H1 (cell line): ENCODE data around the gene RHD. TPM values are rescaled to one million over a fixed set of nuclear protein-coding genes. Genes with fewer than 3 reads are reported as not detected.
"Not testable (repeated sequence)": the region's sequence is repeated elsewhere in the genome, so short reads cannot be mapped to it uniquely, and the experiment has no call there.

Experiments used
- CTCF ChIA-PET: fragments of 300-600 bp; sonication (Branson Sonifier 250); formaldehyde crosslinking; loops from one replicate; lab custom pipeline; 2021; ENCODE audit not compliant: partially characterized antibody; lab: Charles Lee
- POLR2A ChIA-PET: fragments of 300-600 bp; sonication (Branson Sonifier 250); formaldehyde crosslinking; loops from one replicate; lab custom pipeline; 2021; ENCODE audit warnings: inconsistent platforms; ENCODE audit not compliant: partially characterized antibody; lab: Charles Lee
- DNase-seq, 2 experiments: peaks; one replicate each; pipeline versions ENCODE4 v3.0.0 to v3.0.0-alpha.2; 2010 to 2022; ENCODE audit warnings: low spot score in 2 of 2, low read depth in 1 of 2, mixed read lengths in 1 of 2
- FAIRE-seq: peaks from 2 replicates; lab custom pipeline; 2011; peaks lifted over from hg19 to GRCh38; lab: Jason Lieb, UNC
- H2AFZ ChIP-seq: 2 replicates; pipeline ENCODE4 v1.8.1; 2012; ENCODE audit warnings: low read length, inconsistent platforms
- H2AK5ac ChIP-seq: 2 replicates; pipeline ENCODE4 v1.6.1; 2013; ENCODE audit warnings: low read depth, low read length
- H2BK120ac ChIP-seq: replicated peaks from 2 replicates; pipeline ENCODE3; 2013; ENCODE audit warnings: low read depth, low read length, inconsistent platforms
- H2BK12ac ChIP-seq: 2 replicates; pipeline ENCODE4 v1.6.1; 2013; ENCODE audit warnings: low read depth, low read length
- H2BK15ac ChIP-seq: 2 replicates; pipeline ENCODE4 v1.6.1; 2013; ENCODE audit warnings: low read length
- H2BK20ac ChIP-seq: 2 replicates; pipeline ENCODE4 v1.6.1; 2013; ENCODE audit warnings: low read length
- H2BK5ac ChIP-seq: 2 replicates; pipeline ENCODE4 v1.6.1; 2013; ENCODE audit warnings: low read depth, low read length
- H3K14ac ChIP-seq: 2 replicates; pipeline ENCODE4 v1.6.1; 2013; ENCODE audit warnings: inconsistent platforms; ENCODE audit not compliant: insufficient read length
- H3K18ac ChIP-seq: 2 replicates; pipeline ENCODE4 v1.6.1; 2013; ENCODE audit warnings: low read length; ENCODE audit errors: extremely low read depth
- H3K23ac ChIP-seq: 2 replicates; pipeline ENCODE4 v1.6.1; 2013; ENCODE audit warnings: inconsistent platforms; ENCODE audit not compliant: insufficient read length
- H3K23me2 ChIP-seq: 2 replicates; pipeline ENCODE4 v1.6.1; 2013; ENCODE audit warnings: low read depth, low read length
- H3K27ac ChIP-seq: 2 replicates; pipeline ENCODE4 v1.6.1; 2011; ENCODE audit warnings: low read depth, low read length, inconsistent platforms
- H3K27me3 ChIP-seq, 4 experiments: replicated peaks in 1 of 4; 1 replicate in 1 of 4; 2 replicates in 3 of 4; pipeline versions ENCODE4 v1.6.1 to v1.8.1; 2011 to 2013; ENCODE audit warnings: low read length in 3 of 4, mild to moderate bottlenecking in 3 of 4, inconsistent platforms in 2 of 4, mixed read lengths in 2 of 4, moderate library complexity in 1 of 4; ENCODE audit not compliant: control insufficient read depth in 3 of 4, insufficient read depth in 3 of 4; ENCODE audit errors: extremely low read depth in 1 of 4
- H3K36me3 ChIP-seq, 4 experiments: 2 replicates each; pipeline versions ENCODE4 v1.6.1 to v1.8.1; 2011 to 2013; ENCODE audit warnings: mild to moderate bottlenecking in 4 of 4, low read length in 3 of 4, moderate library complexity in 2 of 4, control low read depth in 1 of 4, inconsistent platforms in 1 of 4; ENCODE audit not compliant: insufficient read depth in 4 of 4, control insufficient read depth in 2 of 4
- H3K4ac ChIP-seq: replicated peaks from 2 replicates; pipeline ENCODE3; 2013; ENCODE audit warnings: low read length, low read depth, mixed read lengths, inconsistent platforms; ENCODE audit not compliant: insufficient read length
- H3K4me1 ChIP-seq, 4 experiments: replicated peaks in 1 of 4; 1 replicate in 1 of 4; 2 replicates in 3 of 4; pipeline versions ENCODE4 v1.6.1 to v1.8.1; 2011 to 2013; ENCODE audit warnings: low read length in 3 of 4, inconsistent platforms in 2 of 4, mixed read lengths in 1 of 4; ENCODE audit not compliant: insufficient read depth in 4 of 4, control insufficient read depth in 3 of 4
- H3K4me2 ChIP-seq, 2 experiments: 2 replicates each; pipeline versions ENCODE4 v1.6.1 to v1.8.1; 2011 to 2013; ENCODE audit warnings: low read depth in 2 of 2, low read length in 2 of 2, control low read depth in 1 of 2, inconsistent platforms in 1 of 2, mild to moderate bottlenecking in 1 of 2; ENCODE audit not compliant: insufficient read depth in 1 of 2
- H3K4me3 ChIP-seq, 4 experiments: fragments of 200-600, 300-600 bp in 1 of 4; sonication (generic), shearing (Covaris generic), sonication (Bioruptor Twin) in 1 of 4; 2 replicates each; pipeline versions ENCODE4 v1.5.1 to v1.8.1; 2011 to 2016; ENCODE audit warnings: low read length in 4 of 4, low read depth in 3 of 4, control low read depth in 2 of 4, inconsistent platforms in 2 of 4, mild to moderate bottlenecking in 2 of 4, mixed read lengths in 1 of 4, moderate library complexity in 1 of 4; ENCODE audit not compliant: insufficient read depth in 2 of 4; ENCODE audit errors: extremely low read depth in 1 of 4
- H3K56ac ChIP-seq: replicated peaks from 2 replicates; pipeline ENCODE3; 2013; ENCODE audit warnings: low read depth, mild to moderate bottlenecking, mixed read lengths, low read length, inconsistent platforms; ENCODE audit not compliant: insufficient read length
- H3K79me1 ChIP-seq: 2 replicates; pipeline ENCODE4 v1.6.1; 2013; ENCODE audit warnings: low read depth, low read length, control low read depth
- H3K79me2 ChIP-seq, 2 experiments: 2 replicates each; pipeline versions ENCODE4 v1.6.1 to v1.8.1; 2012 to 2013; ENCODE audit warnings: low read length in 2 of 2, mild to moderate bottlenecking in 2 of 2, inconsistent platforms in 1 of 2; ENCODE audit not compliant: insufficient read depth in 2 of 2, control insufficient read depth in 1 of 2
- H3K9ac ChIP-seq, 4 experiments: replicated peaks in 1 of 4; 1 replicate in 1 of 4; 2 replicates in 3 of 4; pipeline versions ENCODE4 v1.6.1 to v1.8.1; 2011 to 2013; ENCODE audit warnings: low read depth in 3 of 4, low read length in 3 of 4, control low read depth in 2 of 4, mild to moderate bottlenecking in 2 of 4, moderate library complexity in 2 of 4, inconsistent platforms in 1 of 4; ENCODE audit errors: extremely low read depth in 1 of 4
- H3K9me3 ChIP-seq, 2 experiments: 2 replicates each; pipeline versions ENCODE4 v1.6.1 to v1.8.1; 2012 to 2013; ENCODE audit warnings: mild to moderate bottlenecking in 2 of 2, moderate library complexity in 2 of 2, control low read depth in 1 of 2, inconsistent platforms in 1 of 2, low read depth in 1 of 2, low read length in 1 of 2, mixed read lengths in 1 of 2; ENCODE audit not compliant: insufficient read depth in 2 of 2
- H4K20me1 ChIP-seq, 2 experiments: replicated peaks in 1 of 2; 2 replicates each; pipeline versions ENCODE3 to v1.8.1; 2011 to 2013; ENCODE audit warnings: inconsistent platforms in 2 of 2, low read length in 2 of 2, mild to moderate bottlenecking in 1 of 2; ENCODE audit not compliant: insufficient read depth in 2 of 2, control insufficient read depth in 1 of 2
- H4K5ac ChIP-seq: 2 replicates; pipeline ENCODE4 v1.6.1; 2013; ENCODE audit warnings: low read length, low read depth, mixed read lengths, inconsistent platforms; ENCODE audit not compliant: insufficient read length
- H4K8ac ChIP-seq: 2 replicates; pipeline ENCODE4 v1.8.0; 2013; ENCODE audit warnings: mild to moderate bottlenecking, moderate library complexity, low read length, inconsistent platforms; ENCODE audit not compliant: insufficient read depth; ENCODE audit errors: extremely low read depth
- H4K91ac ChIP-seq: replicated peaks from 2 replicates; pipeline ENCODE3; 2013; ENCODE audit warnings: low read length, mixed read lengths, inconsistent platforms; ENCODE audit not compliant: insufficient read length
- WGBS, 2 experiments: shearing (Covaris generic) in 1 of 2; methylation state at CpG; one replicate each; pipeline versions ENCODE4 v1.1.6 to v1.1.7; 2013 to 2015; ENCODE audit warnings: low lambda C conversion rate in 2 of 2, mixed read lengths in 2 of 2, inconsistent platforms in 1 of 2, low coverage in 1 of 2, missing lambda C conversion rate in 1 of 2; ENCODE audit not compliant: insufficient replicate concordance in 2 of 2, insufficient coverage in 1 of 2, insufficient read length in 1 of 2; ENCODE audit errors: extremely low coverage in 1 of 2, missing lambda C conversion rate in 1 of 2; 5-methylcytosine and 5-hydroxymethylcytosine counted together
- polyA plus RNA-seq, 7 experiments: library from polyadenylated mRNA; depleted of rRNA in 3 of 7; stranded (reverse) in 5 of 7; unstranded in 2 of 7; fragments of >200 nt in 5 of 7; fragments of 200-250 nt in 2 of 7; gene quantifications; 1 replicate in 5 of 7; 2 replicates in 1 of 7; 4 replicates in 1 of 7; pipeline versions ENCODE4 v1.2.1 to v1.2.3, GENCODE V29; 2011 to 2013; ENCODE audit warnings: missing spikeins in 2 of 7, mixed read lengths in 2 of 7
- total RNA-seq: library from RNA; stranded (reverse); fragmentation: NEBNext Ultra II Directional; extraction: Animal tissue kit (Norgen Biotek cat#: 25700); gene quantifications from 2 replicates; pipeline ENCODE4 v1.2.1, GENCODE V29; 2021

The RHD gene
- total and polyA plus RNA-seq, 2 of the 8 experiments (the other 6 are each of a cell fraction or from before 2014, with no cell fraction given): 0.21 TPM; not detected in 1

DNA sequence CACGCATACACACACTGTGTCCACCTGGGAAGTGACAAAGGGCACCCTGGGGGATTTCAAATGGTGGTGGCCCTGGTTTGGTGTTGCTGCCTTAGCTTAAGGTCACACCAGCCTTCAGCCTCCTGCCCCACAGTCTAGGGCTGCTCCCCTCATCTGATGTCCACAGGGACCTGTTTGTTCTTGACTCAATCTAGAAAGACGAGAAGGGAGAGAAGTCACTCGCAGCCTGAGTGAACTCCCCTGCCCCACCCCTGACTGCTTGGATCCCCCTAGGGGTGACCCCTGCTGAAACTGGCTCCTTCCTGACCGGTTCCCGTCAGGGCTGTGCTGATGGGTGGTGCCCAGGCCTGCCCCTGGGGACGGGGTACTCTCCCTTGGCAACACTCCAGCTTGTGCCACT, 14.9 kb downstream of the RHD start:
- DNase-seq, H3K18ac ChIP-seq, H2AFZ ChIP-seq, H3K4me2 ChIP-seq, H3K9me3 ChIP-seq, H3K4me3 ChIP-seq, H4K5ac ChIP-seq, H4K91ac ChIP-seq, H3K23me2 ChIP-seq, H3K79me2 ChIP-seq, POLR2A ChIA-PET, H3K27ac ChIP-seq, H3K23ac ChIP-seq, H3K14ac ChIP-seq, H4K20me1 ChIP-seq, FAIRE-seq, H3K79me1 ChIP-seq, H3K36me3 ChIP-seq, H3K27me3 ChIP-seq, H3K4me1 ChIP-seq, H2BK5ac ChIP-seq, H3K9ac ChIP-seq, H4K8ac ChIP-seq, H3K4ac ChIP-seq, H2AK5ac ChIP-seq, H2BK120ac ChIP-seq, H3K56ac ChIP-seq: not testable (repeated sequence)
- H2BK12ac ChIP-seq: 0 out of 2 replicates have a peak overlapping the region, but pooled peaks have one; percentile 27
- WGBS, 2 experiments: 86% methylated on average over 3 of the region's 6 CpGs; no CpG with 5 or more reads in 1 of the 2 experiments
- peak overlapping the region; percentile 80; the same call in 1 of the 2 replicates for H2BK20ac ChIP-seq
- CTCF ChIA-PET: interaction anchor here (0.6 kb wide), 1 partner anchor 142 kb away, joined by 4 read pairs; no protein-coding TSS in a partner anchor
- H2BK15ac ChIP-seq: peak overlapping the region; percentile 61; the same call in 1 of the 2 replicates

DNA sequence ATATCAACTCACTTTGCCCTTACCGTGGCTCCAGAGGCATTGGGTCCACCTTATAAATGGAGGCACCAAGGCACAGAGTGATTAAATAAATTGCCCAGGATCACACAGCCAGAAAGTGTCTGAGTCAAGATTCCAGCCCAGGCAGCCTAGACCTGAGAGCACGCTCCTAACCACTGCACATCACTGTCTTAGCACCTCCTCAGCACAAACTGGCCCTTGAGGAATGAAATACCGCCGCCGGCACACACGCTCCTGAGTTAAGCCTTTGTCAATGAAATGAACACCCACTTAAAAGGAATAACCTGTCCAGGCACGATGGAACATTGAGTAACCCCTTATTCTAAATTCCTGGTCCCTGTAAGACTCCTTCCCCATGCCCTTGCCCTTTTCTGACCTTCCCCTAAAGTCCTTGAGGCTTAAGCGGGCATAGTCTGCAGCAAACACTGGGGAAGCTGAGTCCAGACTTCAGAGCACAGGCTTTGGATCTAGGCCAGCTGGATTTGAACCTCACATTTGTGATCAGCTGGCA, 16.3 kb downstream of the RHD start:
- H3K23ac ChIP-seq, H2BK120ac ChIP-seq, H2AK5ac ChIP-seq, H3K27me3 ChIP-seq, DNase-seq, H4K20me1 ChIP-seq, H3K27ac ChIP-seq, H4K5ac ChIP-seq, H4K8ac ChIP-seq, H3K79me2 ChIP-seq, H3K18ac ChIP-seq, H3K14ac ChIP-seq, H2AFZ ChIP-seq, H2BK15ac ChIP-seq, H3K4me3 ChIP-seq, H3K79me1 ChIP-seq, H3K56ac ChIP-seq, H4K91ac ChIP-seq, H3K9me3 ChIP-seq, H2BK20ac ChIP-seq, H3K4ac ChIP-seq, POLR2A ChIA-PET, H3K4me2 ChIP-seq, H2BK12ac ChIP-seq, FAIRE-seq, H3K36me3 ChIP-seq, H2BK5ac ChIP-seq, H3K4me1 ChIP-seq, H3K23me2 ChIP-seq, H3K9ac ChIP-seq: not testable (repeated sequence)
- CTCF ChIA-PET: interaction anchor here (1.1 kb wide), 1 partner anchor 141 kb away, joined by 3 read pairs; no protein-coding TSS in a partner anchor
- 100% methylated on average over 1 of the region's 8 CpGs; no CpG with 5 or more reads in 1 of the 2 experiments for WGBS, 2 experiments
